ENCODE results near the gene FLT1.

DNA sequence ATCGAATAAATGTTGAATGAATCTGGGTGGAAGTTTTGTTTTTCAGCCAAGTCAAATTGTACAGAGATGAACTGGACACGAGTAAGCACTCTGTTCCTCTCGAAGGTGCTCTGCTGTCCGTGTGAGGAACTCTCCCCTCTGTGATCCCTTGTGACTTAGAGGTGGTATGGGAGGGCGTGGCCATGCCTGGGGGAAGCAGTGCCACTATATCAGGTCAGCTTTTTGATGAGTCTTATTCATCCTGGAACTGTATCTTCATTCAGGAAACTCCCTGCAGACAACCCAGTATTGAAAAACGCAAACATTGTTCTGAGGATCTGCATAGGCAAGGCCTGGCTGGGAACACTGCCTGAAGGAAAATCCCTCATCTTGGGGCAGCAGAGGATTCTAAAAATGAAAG, 45.7 kb upstream of the FLT1 start:
- TF ChIP-seq CTCF (optimal IDR thresholded peaks at IDR 0.05 in 1 of 3, IDR thresholded peaks at IDR 0.05 in 1 of 3, conservative IDR thresholded peaks at IDR 0.05 in 1 of 3; ENCODE audit: extremely low read depth in 1 of 3, insufficient read depth in 2 of 3, low read length in 3 of 3) = no peak
- TF ChIP-seq EZH2 (IDR thresholded peaks at IDR 0.05; ENCODE audit: low read length) = no peak
